B cell (primary cell): ENCODE results near the gene SPSB3. TPM values are rescaled to one million over a fixed set of nuclear protein-coding genes. Genes with fewer than 3 reads are reported as not detected.

Source experiments
- ATAC-seq: fragments of 200-7000 bp; cut with Tn5 transposase; one replicate; pipeline ENCODE4 v1.10.0; 2021; ENCODE audit warnings: low read depth, mild to moderate bottlenecking, moderate number of reproducible peaks, moderate library complexity
- CTCF ChIA-PET: fragments of 350-600 bp; sonication (Branson Sonifier 250); formaldehyde crosslinking; loops from one replicate; lab custom pipeline; 2021; ENCODE audit warnings: antibody characterized with exemption, inconsistent platforms; lab: Charles Lee
- POLR2A ChIA-PET: fragments of 350-600 bp; sonication (Branson Sonifier 250); formaldehyde crosslinking; loops from one replicate; lab custom pipeline; 2021; ENCODE audit warnings: antibody characterized with exemption; lab: Charles Lee
- DNase-seq: peaks from one replicate; pipeline ENCODE4 v3.0.0; 2013
- H2AFZ ChIP-seq: 2 replicates; pipeline ENCODE4 v1.6.1; 2012; ENCODE audit warnings: mild to moderate bottlenecking, low read depth, low read length; ENCODE audit not compliant: insufficient read depth, poor library complexity, severe bottlenecking
- H3K27ac ChIP-seq, 2 donors: 1 replicate in 1 of 2; 2 replicates in 1 of 2; pipeline ENCODE4 v1.5.1; 2012 to 2013; ENCODE audit warnings: low read length in 2 of 2, mild to moderate bottlenecking in 2 of 2, moderate library complexity in 1 of 2
- H3K27me3 ChIP-seq, 4 experiments: fragments of 200-600 bp in 1 of 4; sonication (generic) in 1 of 4; replicated peaks in 1 of 4; 1 replicate in 2 of 4; 2 replicates in 2 of 4; pipeline versions ENCODE4 v1.6.1 to v1.7.0; 2013 to 2016; ENCODE audit warnings: low read length in 3 of 4, mild to moderate bottlenecking in 2 of 4, mixed read lengths in 1 of 4, moderate library complexity in 1 of 4; ENCODE audit not compliant: insufficient read depth in 4 of 4, control insufficient read depth in 3 of 4; ENCODE audit errors: control extremely low read depth in 1 of 4
- H3K36me3 ChIP-seq, 2 experiments: replicated peaks in 1 of 2; 1 replicate in 1 of 2; 2 replicates in 1 of 2; pipeline versions ENCODE4 v1.6.1 to v1.7.1; 2013; ENCODE audit warnings: low read length in 1 of 2; ENCODE audit not compliant: insufficient read depth in 2 of 2, control insufficient read depth in 1 of 2; ENCODE audit errors: control extremely low read depth in 1 of 2, extremely low read depth in 1 of 2
- H3K4me1 ChIP-seq, 2 donors: fragments of 200-600 bp in 1 of 2; sonication (generic) in 1 of 2; 1 replicate in 1 of 2; 2 replicates in 1 of 2; pipeline versions ENCODE4 v1.5.1 to v1.6.1; 2013 to 2017; ENCODE audit warnings: low read length in 2 of 2; ENCODE audit not compliant: control insufficient read depth in 2 of 2, insufficient read depth in 2 of 2
- H3K4me2 ChIP-seq: replicated peaks from 2 replicates; pipeline ENCODE3; 2012; ENCODE audit warnings: mild to moderate bottlenecking, low read depth, low read length; ENCODE audit not compliant: poor library complexity, severe bottlenecking
- H3K4me3 ChIP-seq, 5 experiments: fragments of 200-600 bp in 1 of 5; sonication (generic) in 1 of 5; 1 replicate in 3 of 5; 2 replicates in 2 of 5; pipeline versions ENCODE4 v1.5.1 to v1.7.0; 2011 to 2016; ENCODE audit warnings: low read length in 4 of 5, mild to moderate bottlenecking in 4 of 5, low read depth in 2 of 5, control low read depth in 1 of 5, moderate library complexity in 1 of 5; ENCODE audit not compliant: insufficient read depth in 1 of 5; ENCODE audit errors: control extremely low read depth in 1 of 5, extremely low read depth in 1 of 5
- H3K79me2 ChIP-seq: fragments of 200-600 bp; sonication (generic); one replicate; pipeline ENCODE4 v1.6.0; 2016; ENCODE audit warnings: low read length; ENCODE audit not compliant: control insufficient read depth, insufficient read depth
- H3K9ac ChIP-seq: fragments of 200-600 bp; sonication (generic); 2 replicates; pipeline ENCODE4 v1.6.1; 2017; ENCODE audit warnings: mild to moderate bottlenecking, low read length, moderate library complexity
- H3K9me3 ChIP-seq, 3 donors: one replicate each; pipeline versions ENCODE4 v1.6.1 to v1.7.1; 2013; ENCODE audit warnings: low read length in 2 of 3; ENCODE audit not compliant: control insufficient read depth in 2 of 3, insufficient read depth in 1 of 3; ENCODE audit errors: control extremely low read depth in 1 of 3
- H4K20me1 ChIP-seq: 2 replicates; pipeline ENCODE4 v1.6.0; 2012; ENCODE audit warnings: mild to moderate bottlenecking, low read length; ENCODE audit not compliant: insufficient read depth, control insufficient read depth, poor library complexity, severe bottlenecking
- H3K27ac Mint-ChIP-seq: one replicate; pipeline ENCODE4 v1.8.0; 2021; ENCODE audit warnings: mixed read lengths
- H3K27me3 Mint-ChIP-seq: one replicate; pipeline ENCODE4 v1.8.0; 2021; ENCODE audit warnings: mixed read lengths
- H3K4me1 Mint-ChIP-seq: one replicate; pipeline ENCODE4 v1.8.0; 2021; ENCODE audit warnings: mixed read lengths
- H3K4me3 Mint-ChIP-seq: one replicate; pipeline ENCODE4 v1.8.0; 2021; ENCODE audit warnings: mixed read lengths
- H3K9me3 Mint-ChIP-seq: one replicate; pipeline ENCODE4 v1.8.0; 2022; ENCODE audit warnings: mixed read lengths; ENCODE audit not compliant: insufficient read depth
- CTCF ChIP-seq: fragments of 200-600 bp; IDR thresholded peaks from one replicate; pipeline ENCODE4 v1.8.0; 2022; ENCODE audit warnings: antibody characterized with exemption, mild to moderate bottlenecking
- EZH2 ChIP-seq: IDR thresholded peaks from 2 replicates; pipeline ENCODE4 v1.6.1; 2012; ENCODE audit warnings: borderline replicate concordance, low read depth, mild to moderate bottlenecking, moderate library complexity, low read length; ENCODE audit not compliant: insufficient read depth, poor library complexity, severe bottlenecking
- WGBS: methylation state at CpG from one replicate; pipeline ENCODE4 v1.1.5; 2013; ENCODE audit warnings: missing lambda C conversion rate; ENCODE audit not compliant: insufficient coverage; 5-methylcytosine and 5-hydroxymethylcytosine counted together
- intact Hi-C: fragments of 100-400 bp; cut with micrococcal nuclease; formaldehyde crosslinking; loops from one replicate; pipeline ENCODE4 v1.10.0; 2022
- polyA plus RNA-seq: library from polyadenylated mRNA; depleted of rRNA; stranded (reverse); fragments of >200 nt; gene quantifications from 2 replicates; pipeline ENCODE4 v1.2.3, GENCODE V29; 2012
- total RNA-seq, 2 donors: library from RNA; stranded (reverse); fragments of 120-200 nt in 1 of 2; gene quantifications; 1 replicate in 1 of 2; 2 replicates in 1 of 2; pipeline versions ENCODE4 v1.2.3 to v1.2.4, GENCODE V29; 2013 to 2022

The SPSB3 gene
- total and polyA plus RNA-seq, 2 donors (not counting 1 experiment from before 2014, with no cell fraction given): 91.2 to 264 TPM

- Histone ChIP-seq H3K9ac (no peak overlapping the region), H3K79me2 (peaks cover 76% of the 10 kb centered on the region), H3K4me1 (peaks cover 4 to 8% of the 10 kb centered on the region in 2 donors), H3K36me3 (peaks cover 0 to 63% of the 10 kb centered on the region in 2 experiments), H3K4me3 (no peak overlapping the region), H3K4me2 (no peak overlapping the region), H2AFZ (no peak overlapping the region), H3K9me3 (peaks cover 0 to 9% (median 0%) of the 10 kb centered on the region in 3 donors), H3K27ac (no peak overlapping the region), H3K27me3 (no peaks in the 10 kb centered on the region), H4K20me1 (peaks cover 80% of the 10 kb centered on the region)
- Mint-ChIP-seq H3K27me3 (no peaks in the 10 kb centered on the region), H3K9me3 (no peaks in the 10 kb centered on the region), H3K27ac (no peak overlapping the region), H3K4me1 (peaks cover 10% of the 10 kb centered on the region), H3K4me3 (no peak overlapping the region)
- no peak for TF ChIP-seq CTCF
- no peak for TF ChIP-seq EZH2
- DNase-seq (no peak), ATAC-seq (no peak)
- POLR2A ChIA-PET: interaction anchor here (0.7 kb wide), 1 partner anchor 291 kb away, joined by 4 read pairs; no protein-coding TSS in a partner anchor
- WGBS: 98% methylated on average over 5 of the region's 7 CpGs
- CTCF ChIA-PET: no interaction called here
- intact Hi-C loops: no loop called here
These were observed 51.3 kb downstream of the SPSB3 start for GRCh38 chr16:1731073-1731472.

GRCh38 chr16:1729445-1729844 is 52.9 kb downstream of the SPSB3 start:
- Mint-ChIP-seq H3K27ac (no peak overlapping the region), H3K27me3 (no peaks in the 10 kb centered on the region), H3K9me3 (no peaks in the 10 kb centered on the region), H3K4me3 (no peak overlapping the region), H3K4me1 (peaks cover 16% of the 10 kb centered on the region)
- H3K9me3 ChIP-seq: no peaks in the 10 kb centered on the region
- H4K20me1 ChIP-seq: peaks cover 73% of the 10 kb centered on the region
- ATAC-seq (no peak), DNase-seq (no peak)
- H2AFZ ChIP-seq: no peak overlapping the region
- H3K4me2 ChIP-seq: no peak overlapping the region
- H3K27me3 ChIP-seq: no peaks in the 10 kb centered on the region
- intact Hi-C loops: no loop called here
- TF ChIP-seq EZH2 (no peak), CTCF (no peak)
- H3K9ac ChIP-seq: no peak overlapping the region
- no peak overlapping the region for H3K4me3 ChIP-seq
- CTCF ChIA-PET: no interaction called here
- H3K27ac ChIP-seq: no peak overlapping the region
- peaks cover 81% of the 10 kb centered on the region for H3K79me2 ChIP-seq
- H3K4me1 ChIP-seq: peaks cover 14 to 25% of the 10 kb centered on the region in 2 donors
- H3K36me3 ChIP-seq: peaks cover 0 to 66% of the 10 kb centered on the region in 2 experiments
- WGBS: 98% methylated on average over 33 of the region's 35 CpGs
- POLR2A ChIA-PET: no interaction called here
